NCI-H2029 treated with DMSO at 0.1 percent for 48 hours (cell line): ENCODE measurements around the gene IL17REL.

Experiments used
- DNase-seq: peaks from one replicate; lab custom pipeline; 2025; lab: John Stamatoyannopoulos, UW

Gene IL17REL

GRCh38 chr22:49956418-49956770, 56.2 kb downstream of the IL17REL start:
- DNase-seq: no peak

- DNase-seq: no peak
Observed at GRCh38 chr22:49955581-49956417, 56.8 kb downstream of the IL17REL start.

GRCh38 chr22:49954991-49955580, 57.5 kb downstream of the IL17REL start:
- no peak for DNase-seq

- DNase-seq: no peak
Observed at GRCh38 chr22:49954354-49954753, 58.2 kb downstream of the IL17REL start.

- DNase-seq: no peak
Observed at GRCh38 chr22:49953680-49954344, 58.8 kb downstream of the IL17REL start.

GRCh38 chr22:49953027-49953679, 59.4 kb downstream of the IL17REL start:
- DNase-seq: no peak

- no peak for DNase-seq
Observed at GRCh38 chr22:49951986-49952896, 60.3 kb downstream of the IL17REL start.

GRCh38 chr22:49951678-49951985, 60.9 kb downstream of the IL17REL start:
- no peak for DNase-seq

- DNase-seq: peak; percentile 42
Observed at GRCh38 chr22:49951000-49951677, 61.4 kb downstream of the IL17REL start.

- DNase-seq: no peak
Observed at GRCh38 chr22:49950396-49950994, 62.1 kb downstream of the IL17REL start.

- DNase-seq: no peak
Observed at GRCh38 chr22:49949914-49950292, 62.7 kb downstream of the IL17REL start.

- no peak for DNase-seq
Observed at GRCh38 chr22:49948958-49949913, 63.3 kb downstream of the IL17REL start.

- DNase-seq: no peak
Observed at GRCh38 chr22:49948116-49948957, 64.2 kb downstream of the IL17REL start.

GRCh38 chr22:49947296-49947622, 65.3 kb downstream of the IL17REL start:
- no peak for DNase-seq

- DNase-seq: no peak
Observed at GRCh38 chr22:49946612-49947295, 65.8 kb downstream of the IL17REL start.

GRCh38 chr22:49945042-49945794, 67.3 kb downstream of the IL17REL start:
- peak; percentile 29 for DNase-seq
